Activated CD4-positive, alpha-beta memory T cell treated with anti-CD3 and anti-CD28 coated beads, Interleukin-2, amount 10 ng/mL, durations not matched to agents 7 days and 5 days (primary cell): ENCODE data around the gene FBXL7. TPM values are rescaled to one million over a fixed set of nuclear protein-coding genes. Genes with fewer than 3 reads are reported as not detected.

Source experiments
- CTCF ChIA-PET: fragments of 350-600 bp; sonication (Branson Sonifier 250); formaldehyde crosslinking; loops from one replicate; lab custom pipeline; 2021; ENCODE audit warnings: antibody characterized with exemption, inconsistent platforms; lab: Charles Lee
- POLR2A ChIA-PET: fragments of 350-600 bp; sonication (Branson Sonifier 250); formaldehyde crosslinking; loops from one replicate; lab custom pipeline; 2021; ENCODE audit warnings: antibody characterized with exemption; lab: Charles Lee
- DNase-seq: peaks from one replicate; pipeline ENCODE4 v3.0.0-alpha.2; 2020
- H3K27ac Mint-ChIP-seq: one replicate; pipeline ENCODE4 v1.8.0; 2021; ENCODE audit warnings: mild to moderate bottlenecking, mixed read lengths
- H3K27me3 Mint-ChIP-seq: one replicate; pipeline ENCODE4 v1.8.0; 2021; ENCODE audit warnings: mixed read lengths
- H3K36me3 Mint-ChIP-seq: one replicate; pipeline ENCODE4 v1.8.0; 2021; ENCODE audit warnings: low read depth, mixed read lengths
- H3K4me1 Mint-ChIP-seq: one replicate; pipeline ENCODE4 v1.8.0; 2021; ENCODE audit warnings: mixed read lengths
- H3K4me3 Mint-ChIP-seq: one replicate; pipeline ENCODE4 v1.8.0; 2021; ENCODE audit warnings: mild to moderate bottlenecking, mixed read lengths
- H3K9me3 Mint-ChIP-seq: one replicate; pipeline ENCODE4 v1.8.0; 2021; ENCODE audit warnings: mixed read lengths
- total RNA-seq, 2 experiments: library from RNA; stranded (reverse); gene quantifications; one replicate each; pipeline ENCODE4 v1.2.3, GENCODE V29; 2021

Gene FBXL7
- total RNA-seq, 2 experiments from 2014 or later = not detected

DNA sequence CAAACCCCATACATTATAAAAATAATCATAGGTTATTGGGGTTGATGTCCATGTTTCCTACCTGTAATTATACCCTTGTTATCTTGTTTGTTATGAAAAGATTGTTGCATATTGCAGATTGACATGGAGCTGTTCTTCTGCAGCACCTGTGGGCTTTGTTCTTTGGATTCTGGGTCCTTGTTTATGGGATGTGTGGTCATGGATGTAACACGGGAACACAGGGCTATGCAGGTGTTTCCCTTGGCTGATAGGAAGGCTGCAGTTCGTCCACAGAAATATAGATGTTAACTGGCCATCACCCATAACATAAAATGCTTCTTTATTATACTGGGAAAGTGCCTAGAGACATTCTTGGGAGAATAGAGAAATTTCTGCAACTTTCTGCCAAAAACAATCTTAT, 77.9 kb downstream of the FBXL7 start:
- no peaks in the 10 kb centered on the region for H3K27me3 Mint-ChIP-seq
- no peaks in the 10 kb centered on the region for H3K4me1 Mint-ChIP-seq
- POLR2A ChIA-PET = no interaction called here
- DNase-seq = no peak
- H3K9me3 Mint-ChIP-seq = peaks cover 2% of the 10 kb centered on the region
- no peak overlapping the region for H3K4me3 Mint-ChIP-seq
- no peaks in the 10 kb centered on the region for H3K36me3 Mint-ChIP-seq
- H3K27ac Mint-ChIP-seq = no peak overlapping the region
- CTCF ChIA-PET = no interaction called here

DNA sequence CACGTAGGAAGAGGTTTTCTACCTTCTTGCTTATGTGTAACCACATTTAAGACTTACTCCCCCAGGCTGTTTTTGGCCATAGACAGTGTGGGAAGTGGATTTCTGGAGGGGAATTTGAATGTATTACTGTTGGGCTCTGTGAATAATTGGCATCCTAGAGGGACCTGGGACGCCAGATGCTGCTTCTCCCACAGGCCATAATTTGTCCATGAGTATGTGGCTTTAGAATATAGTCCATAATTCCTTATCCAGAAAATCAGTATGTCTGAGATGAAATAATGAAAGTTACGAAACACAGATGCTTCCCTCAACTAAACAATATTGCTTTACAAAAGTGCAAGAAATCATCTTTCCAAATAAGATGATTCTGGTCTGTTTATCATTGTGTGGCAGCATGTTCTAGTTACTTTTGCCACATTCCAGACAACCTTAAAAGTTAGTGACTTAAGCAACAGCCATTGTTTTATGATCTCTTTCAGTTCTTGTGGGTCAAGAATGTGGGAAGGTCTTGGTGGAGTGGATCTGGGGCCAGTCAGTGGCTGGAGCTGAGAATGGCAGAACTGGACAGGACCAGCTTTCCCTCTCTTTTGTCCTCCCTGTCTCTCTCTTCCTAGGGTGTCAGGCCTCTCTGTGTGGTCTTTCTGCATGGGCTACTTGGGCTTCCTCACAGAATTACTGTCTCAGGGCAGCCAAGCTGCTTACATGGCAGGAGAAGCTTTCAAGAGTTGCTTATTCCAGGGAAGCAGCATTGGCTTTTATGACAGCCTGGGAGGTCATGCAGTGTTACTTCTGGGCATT, 79.4 kb downstream of the FBXL7 start:
- no peaks in the 10 kb centered on the region for H3K36me3 Mint-ChIP-seq
- H3K4me1 Mint-ChIP-seq = no peaks in the 10 kb centered on the region
- no peak overlapping the region for H3K4me3 Mint-ChIP-seq
- H3K9me3 Mint-ChIP-seq = peaks cover 10% of the 10 kb centered on the region
- no peaks in the 10 kb centered on the region for H3K27me3 Mint-ChIP-seq
- POLR2A ChIA-PET = no interaction called here
- no peak for DNase-seq
- H3K27ac Mint-ChIP-seq = no peak overlapping the region
- CTCF ChIA-PET = no interaction called here

DNA sequence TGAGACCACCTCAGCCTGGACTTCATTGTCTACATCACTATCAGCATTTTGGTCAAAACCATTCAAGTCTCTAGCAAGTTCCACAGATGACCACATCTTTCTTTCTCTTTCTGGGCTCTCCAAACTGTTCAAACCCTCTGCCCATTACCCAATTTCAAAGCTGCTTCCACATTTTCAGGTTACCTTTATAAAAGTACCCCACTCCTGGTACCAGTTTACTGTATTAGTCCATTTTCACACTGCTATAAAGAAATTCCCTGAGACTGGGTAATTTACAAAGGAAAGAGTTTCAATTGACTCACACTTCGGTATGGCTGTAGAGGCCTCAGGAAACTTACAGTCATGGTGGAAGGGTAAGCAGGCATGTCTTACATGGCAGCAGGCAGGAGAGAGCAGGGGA, 84.5 kb downstream of the FBXL7 start:
- DNase-seq = no peak
- H3K4me1 Mint-ChIP-seq = no peaks in the 10 kb centered on the region
- CTCF ChIA-PET = no interaction called here
- POLR2A ChIA-PET = no interaction called here
- no peak overlapping the region for H3K27ac Mint-ChIP-seq
- H3K9me3 Mint-ChIP-seq = peaks cover 18% of the 10 kb centered on the region
- no peaks in the 10 kb centered on the region for H3K27me3 Mint-ChIP-seq
- H3K36me3 Mint-ChIP-seq = no peaks in the 10 kb centered on the region
- H3K4me3 Mint-ChIP-seq = no peak overlapping the region

DNA sequence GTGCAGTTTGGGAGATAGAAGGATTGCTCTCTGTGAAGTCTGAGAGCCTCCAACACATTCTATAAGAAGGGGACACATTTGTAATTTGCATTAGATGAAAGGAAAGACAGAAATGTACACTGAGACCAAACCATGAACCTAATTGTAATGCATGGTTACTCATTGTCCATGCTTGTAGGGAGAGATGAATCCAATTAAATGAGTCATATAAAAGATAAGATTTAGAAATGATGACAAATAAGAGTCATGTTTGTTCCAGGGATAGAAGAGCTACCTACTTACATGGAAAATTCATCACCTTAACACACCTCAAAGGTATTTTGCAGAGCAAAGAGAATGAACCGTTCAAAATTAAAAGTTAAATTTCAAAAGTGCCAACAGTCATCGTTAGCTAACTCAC, 85.1 kb downstream of the FBXL7 start:
- H3K36me3 Mint-ChIP-seq = no peaks in the 10 kb centered on the region
- no peak overlapping the region for H3K4me3 Mint-ChIP-seq
- DNase-seq = no peak
- ChIA-PET CTCF (no interaction called here), POLR2A (no interaction called here)
- H3K9me3 Mint-ChIP-seq = peaks cover 18% of the 10 kb centered on the region
- no peaks in the 10 kb centered on the region for H3K4me1 Mint-ChIP-seq
- H3K27ac Mint-ChIP-seq = no peak overlapping the region
- no peaks in the 10 kb centered on the region for H3K27me3 Mint-ChIP-seq

DNA sequence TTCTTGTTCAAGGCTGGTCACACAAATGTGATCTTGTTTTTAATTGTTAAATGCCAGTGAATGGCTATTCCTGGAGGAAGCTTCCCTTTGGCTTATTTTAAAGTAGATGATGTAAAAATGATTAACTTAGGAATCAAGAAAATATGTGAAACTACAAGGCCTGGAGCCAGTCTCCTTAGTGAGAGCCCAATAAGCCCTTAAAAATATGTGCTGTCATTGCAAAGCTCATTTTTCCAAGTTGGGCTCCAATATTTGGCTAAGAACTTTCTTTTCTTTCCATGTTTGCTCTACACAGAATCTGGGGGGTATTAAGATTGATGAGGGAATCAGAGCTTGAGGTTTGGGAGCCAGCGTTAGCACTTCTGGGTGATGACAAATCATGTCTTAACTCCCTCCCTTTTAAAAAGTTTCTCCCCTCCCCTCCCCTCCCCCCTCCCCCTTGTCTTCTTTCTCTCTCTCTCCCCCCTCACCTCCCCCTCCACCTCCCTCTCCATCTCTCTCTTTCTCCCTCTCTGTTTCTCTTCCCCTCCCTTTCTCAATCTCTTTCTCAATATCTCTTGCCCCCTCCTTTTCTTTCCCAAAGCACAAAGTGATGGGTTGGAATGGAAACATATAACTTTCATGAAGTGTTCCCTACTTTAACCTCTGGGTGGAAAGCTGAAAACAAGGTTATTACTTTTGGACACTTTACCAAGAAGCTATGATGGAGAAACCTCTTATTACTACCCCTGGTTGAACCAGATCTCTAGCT, 86.0 kb downstream of the FBXL7 start:
- no peaks in the 10 kb centered on the region for H3K27me3 Mint-ChIP-seq

DNA sequence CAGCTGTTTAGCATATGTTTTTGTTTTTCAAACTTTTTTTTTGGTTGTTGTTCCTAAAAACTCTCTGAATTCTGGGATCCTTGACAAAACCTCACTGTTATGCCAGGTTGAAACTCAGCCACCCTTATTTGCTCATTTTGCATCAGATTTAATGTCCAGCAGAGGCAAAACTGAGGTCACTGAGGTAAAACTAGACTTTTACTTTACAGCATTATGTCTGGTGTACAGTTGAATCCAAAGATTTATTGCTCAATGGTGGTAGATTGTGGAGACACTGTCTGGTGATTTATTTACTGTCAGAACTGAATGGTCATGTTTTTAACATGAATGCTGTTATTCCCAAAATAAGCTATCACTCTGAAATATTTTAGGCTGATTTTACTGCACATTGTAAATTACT, 87.9 kb downstream of the FBXL7 start:
- CTCF ChIA-PET = no interaction called here
- Mint-ChIP-seq H3K9me3 (peaks cover 15% of the 10 kb centered on the region), H3K4me1 (no peaks in the 10 kb centered on the region), H3K36me3 (no peaks in the 10 kb centered on the region), H3K27ac (no peak overlapping the region), H3K4me3 (no peak overlapping the region), H3K27me3 (no peaks in the 10 kb centered on the region)
- POLR2A ChIA-PET = no interaction called here
- no peak for DNase-seq

More for the DNA sequence above, 86.0 kb downstream of the FBXL7 start:
- Mint-ChIP-seq H3K36me3 (no peaks in the 10 kb centered on the region), H3K9me3 (peaks cover 16% of the 10 kb centered on the region), H3K4me3 (no peak overlapping the region), H3K4me1 (no peaks in the 10 kb centered on the region), H3K27ac (no peak overlapping the region)
- ChIA-PET CTCF (interaction anchor here (0.9 kb wide), 1 partner anchor 12 kb away, joined by 3 read pairs; no protein-coding TSS in a partner anchor), POLR2A (no interaction called here)
- no peak for DNase-seq

DNA sequence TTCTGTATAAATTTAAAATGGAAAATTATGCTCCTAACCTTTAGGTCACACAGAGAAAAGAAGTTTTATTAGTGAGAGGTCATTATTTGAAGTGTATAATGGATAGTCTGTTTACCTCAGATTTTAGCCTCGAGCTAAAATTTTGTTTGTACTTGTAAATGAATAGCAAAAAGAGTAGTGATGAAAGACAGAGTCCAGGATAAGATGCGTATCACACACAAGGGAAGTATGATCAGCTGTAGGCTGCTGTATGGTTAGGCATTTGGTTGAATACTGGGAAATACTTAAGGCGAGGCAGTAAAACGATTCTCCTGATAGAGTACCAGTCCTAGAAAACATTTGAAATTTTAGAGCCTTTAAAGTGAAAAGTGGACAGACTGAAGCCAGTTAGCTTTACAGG, 92.7 kb downstream of the FBXL7 start:
- Mint-ChIP-seq H3K4me1 (no peaks in the 10 kb centered on the region), H3K36me3 (no peaks in the 10 kb centered on the region), H3K9me3 (peaks cover 3% of the 10 kb centered on the region), H3K27ac (no peak overlapping the region), H3K27me3 (no peaks in the 10 kb centered on the region), H3K4me3 (no peak overlapping the region)
- POLR2A ChIA-PET = no interaction called here
- CTCF ChIA-PET = no interaction called here
- DNase-seq = no peak

DNA sequence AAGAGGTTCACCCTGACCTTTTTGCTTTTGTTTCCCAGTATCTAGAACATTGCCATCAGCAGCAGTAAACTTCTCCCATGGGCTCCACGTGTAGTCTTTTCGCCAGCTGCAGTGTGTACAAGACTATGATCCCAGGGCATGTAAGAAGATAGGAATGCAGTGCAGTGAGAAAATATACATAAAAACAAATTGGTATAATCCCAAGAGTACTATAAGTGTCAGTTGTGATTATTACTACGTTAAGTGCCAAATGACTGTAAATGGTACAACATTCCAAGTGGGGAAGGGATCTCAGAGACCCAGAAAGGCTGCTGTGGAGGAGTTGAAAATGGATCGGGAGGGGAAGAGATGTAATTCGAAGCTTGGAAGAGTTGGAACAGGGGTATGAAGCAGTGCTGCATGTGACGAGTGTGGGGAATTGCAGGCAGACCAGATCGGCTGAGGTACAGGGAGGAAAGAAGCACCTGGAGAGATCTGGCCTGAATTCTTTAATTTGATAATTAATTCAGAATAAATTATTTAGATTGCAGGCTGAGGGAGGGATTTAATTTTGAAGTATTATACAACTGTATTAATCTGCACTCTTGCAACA, 95.1 kb downstream of the FBXL7 start:
- DNase-seq = no peak
- Mint-ChIP-seq H3K27ac (no peak overlapping the region), H3K4me3 (no peak overlapping the region), H3K36me3 (no peaks in the 10 kb centered on the region), H3K4me1 (no peaks in the 10 kb centered on the region), H3K27me3 (no peaks in the 10 kb centered on the region), H3K9me3 (no peaks in the 10 kb centered on the region)
- POLR2A ChIA-PET = no interaction called here
- CTCF ChIA-PET = no interaction called here

DNA sequence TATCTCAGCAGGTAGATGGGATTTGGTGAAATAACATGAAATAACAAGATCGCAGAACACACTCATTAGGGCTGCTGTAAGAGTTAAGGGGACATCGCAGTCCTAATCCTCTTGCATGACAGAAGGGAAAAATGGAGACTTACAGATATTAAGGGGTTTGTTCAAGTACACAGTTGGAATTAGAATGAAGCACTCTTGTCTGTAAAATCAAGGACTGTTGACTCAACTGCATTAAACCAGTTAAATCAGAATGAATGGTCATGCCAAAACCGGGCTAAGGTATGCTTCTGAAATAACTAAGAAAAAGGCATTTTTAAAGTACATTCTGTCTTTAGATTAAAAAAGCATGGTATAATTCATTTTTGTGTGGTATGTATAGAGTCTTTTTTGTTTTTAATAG, 95.9 kb downstream of the FBXL7 start:
- Mint-ChIP-seq H3K27me3 (no peaks in the 10 kb centered on the region), H3K4me3 (no peak overlapping the region), H3K4me1 (no peaks in the 10 kb centered on the region), H3K27ac (no peak overlapping the region), H3K9me3 (no peaks in the 10 kb centered on the region), H3K36me3 (no peaks in the 10 kb centered on the region)
- no peak for DNase-seq
- CTCF ChIA-PET = no interaction called here
- POLR2A ChIA-PET = no interaction called here

DNA sequence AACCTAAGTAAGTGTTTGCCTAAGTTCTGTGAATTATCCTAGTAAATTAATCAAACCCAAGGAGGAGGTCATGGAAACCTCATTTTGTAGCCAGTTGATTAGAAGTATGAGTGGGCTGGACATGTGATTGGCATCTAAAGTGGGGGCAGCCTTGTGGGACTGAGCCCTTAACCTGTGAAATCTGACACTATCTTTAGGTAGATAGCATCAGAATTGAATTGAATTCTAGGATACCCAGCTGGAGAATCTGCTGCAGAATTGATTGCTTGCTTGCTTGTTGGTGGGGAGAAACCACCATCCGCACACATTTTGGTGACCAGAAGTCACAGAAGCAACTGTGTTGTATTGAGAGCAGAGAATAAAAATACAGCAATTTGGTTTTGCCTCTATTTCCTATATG, 97.0 kb downstream of the FBXL7 start:
- ChIA-PET POLR2A (no interaction called here), CTCF (interaction anchor here (0.7 kb wide), 1 partner anchor 345 kb away, joined by 3 read pairs; no protein-coding TSS in a partner anchor)
- no peak overlapping the region for H3K4me3 Mint-ChIP-seq
- no peak overlapping the region for H3K27ac Mint-ChIP-seq
- no peaks in the 10 kb centered on the region for H3K4me1 Mint-ChIP-seq
- DNase-seq = no peak
- H3K27me3 Mint-ChIP-seq = no peaks in the 10 kb centered on the region
- peaks cover 2% of the 10 kb centered on the region for H3K9me3 Mint-ChIP-seq
- H3K36me3 Mint-ChIP-seq = no peaks in the 10 kb centered on the region

DNA sequence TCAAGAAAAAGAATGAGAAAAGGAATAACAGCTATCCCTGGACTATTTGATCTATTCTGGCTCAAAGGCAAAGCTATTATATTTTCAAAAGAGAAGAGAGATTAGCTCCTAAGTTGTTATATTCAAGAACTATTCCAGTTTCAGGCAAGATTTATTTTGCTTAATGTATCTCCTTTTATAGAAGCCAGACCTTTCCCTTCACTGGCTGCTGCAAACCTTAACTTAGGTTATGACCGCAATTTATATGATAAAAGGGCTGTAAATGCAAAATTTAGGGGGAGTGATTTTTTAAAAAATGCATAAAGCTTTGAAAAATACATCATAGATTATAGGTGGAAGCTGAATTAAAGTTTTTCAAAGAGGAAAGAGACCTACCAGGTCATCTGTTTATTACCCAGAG, 97.8 kb downstream of the FBXL7 start:
- no peaks in the 10 kb centered on the region for H3K4me1 Mint-ChIP-seq
- H3K27me3 Mint-ChIP-seq = no peaks in the 10 kb centered on the region
- no peak overlapping the region for H3K4me3 Mint-ChIP-seq
- H3K9me3 Mint-ChIP-seq = peaks cover 2% of the 10 kb centered on the region
- DNase-seq = no peak
- H3K27ac Mint-ChIP-seq = no peak overlapping the region
- ChIA-PET CTCF (interaction anchor here (1.2 kb wide), 1 partner anchor 11 kb away, joined by 3 read pairs; no protein-coding TSS in a partner anchor), POLR2A (no interaction called here)
- H3K36me3 Mint-ChIP-seq = no peaks in the 10 kb centered on the region

DNA sequence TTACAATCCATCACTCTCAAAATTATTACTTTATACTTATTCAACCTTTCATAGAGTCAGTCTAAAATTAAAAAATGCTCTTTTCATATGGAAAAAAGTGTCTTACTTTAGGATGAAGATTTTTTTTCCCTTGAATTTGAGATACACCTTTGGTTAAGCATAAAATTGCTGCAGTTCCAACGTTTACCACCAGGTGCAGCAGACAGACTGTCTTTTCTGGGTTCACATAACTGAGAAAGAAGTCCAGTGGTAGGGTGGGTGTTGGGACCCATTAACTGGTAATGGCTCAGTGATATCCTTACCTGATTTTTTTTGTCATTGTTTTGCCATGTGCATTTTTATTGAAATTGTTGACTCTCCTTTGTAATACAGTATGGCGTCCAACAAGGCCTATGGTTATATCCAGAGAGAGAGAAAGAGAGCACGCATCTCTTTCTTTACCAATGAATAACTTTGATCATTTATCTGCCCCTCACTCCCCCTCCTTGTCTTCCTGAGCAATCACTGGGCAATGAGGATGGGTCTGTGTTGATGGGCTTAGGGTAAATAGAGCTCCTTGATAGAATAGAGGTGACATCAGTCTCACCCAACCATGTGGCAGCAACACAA, 98.4 kb downstream of the FBXL7 start:
- ChIA-PET CTCF (interaction anchor here (1.2 kb wide), 1 partner anchor 12 kb away, joined by 3 read pairs; no protein-coding TSS in a partner anchor), POLR2A (no interaction called here)
- H3K27ac Mint-ChIP-seq = no peak overlapping the region
- H3K4me3 Mint-ChIP-seq = no peak overlapping the region
- no peak for DNase-seq
- no peaks in the 10 kb centered on the region for H3K27me3 Mint-ChIP-seq
- H3K9me3 Mint-ChIP-seq = peaks cover 2% of the 10 kb centered on the region
- H3K36me3 Mint-ChIP-seq = no peaks in the 10 kb centered on the region
- no peaks in the 10 kb centered on the region for H3K4me1 Mint-ChIP-seq

DNA sequence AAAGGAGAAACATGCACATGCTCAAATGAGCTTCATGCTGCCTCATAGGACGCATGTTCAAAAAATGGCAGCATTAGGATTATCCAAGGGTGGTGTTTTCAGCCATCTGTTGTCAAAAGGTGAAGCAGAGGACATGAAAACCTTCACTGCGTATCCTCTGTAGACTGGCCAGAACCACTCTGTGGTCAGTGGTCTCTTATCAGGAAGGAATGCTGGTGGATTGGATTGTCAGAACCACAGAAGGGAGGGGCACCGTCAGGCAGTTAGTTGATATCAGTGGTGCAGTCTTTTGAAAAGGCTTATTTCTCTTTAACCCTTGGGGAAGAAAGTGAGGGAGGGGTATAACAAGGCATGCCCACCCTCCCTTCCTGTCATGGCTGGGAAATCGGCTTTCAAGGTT, 100.1 kb downstream of the FBXL7 start:
- Mint-ChIP-seq H3K27me3 (no peaks in the 10 kb centered on the region), H3K27ac (no peak overlapping the region), H3K9me3 (peaks cover 2% of the 10 kb centered on the region), H3K4me1 (no peaks in the 10 kb centered on the region), H3K4me3 (no peak overlapping the region), H3K36me3 (no peaks in the 10 kb centered on the region)
- POLR2A ChIA-PET = no interaction called here
- DNase-seq = no peak
- CTCF ChIA-PET = no interaction called here
